AG20443 (cell line): ENCODE results near the gene NOS3.
"Not testable (repeated sequence)": the region's sequence is repeated elsewhere in the genome, so short reads cannot be mapped to it uniquely, and the experiment has no call there.

Experiments used
- DNase-seq: peaks from one replicate; pipeline ENCODE4 v3.0.0; 2012; ENCODE audit warnings: low spot score, mixed read lengths

NOS3 gene

DNA sequence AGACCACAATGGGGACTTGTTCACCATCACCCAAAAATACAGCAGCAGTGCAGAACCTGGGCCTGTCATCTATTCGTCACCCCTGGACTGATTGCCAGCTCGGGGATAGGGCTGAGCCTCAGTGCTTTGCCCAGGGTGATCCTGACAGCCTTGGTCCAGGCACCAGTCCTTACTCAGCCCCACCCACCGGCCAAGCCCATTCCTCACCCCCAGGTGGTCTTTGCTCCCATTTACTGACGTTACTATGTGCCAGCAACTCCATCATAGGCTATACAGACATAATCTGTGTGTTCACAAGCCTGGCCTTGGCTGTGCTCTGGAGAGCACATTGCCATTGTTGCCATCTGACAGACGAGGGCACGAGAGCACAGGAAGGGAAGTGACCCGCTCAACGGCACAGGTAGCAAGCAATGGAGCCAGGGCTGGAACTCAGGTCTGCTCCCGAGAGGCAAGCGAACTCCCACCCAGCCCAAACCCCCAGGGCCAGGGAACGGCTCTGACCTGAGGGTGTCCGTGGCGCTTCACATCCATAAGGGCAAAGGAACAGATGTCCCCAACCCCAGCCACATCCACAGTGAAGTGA lies 26.6 kb downstream of the NOS3 start:
- no peak for DNase-seq

DNA sequence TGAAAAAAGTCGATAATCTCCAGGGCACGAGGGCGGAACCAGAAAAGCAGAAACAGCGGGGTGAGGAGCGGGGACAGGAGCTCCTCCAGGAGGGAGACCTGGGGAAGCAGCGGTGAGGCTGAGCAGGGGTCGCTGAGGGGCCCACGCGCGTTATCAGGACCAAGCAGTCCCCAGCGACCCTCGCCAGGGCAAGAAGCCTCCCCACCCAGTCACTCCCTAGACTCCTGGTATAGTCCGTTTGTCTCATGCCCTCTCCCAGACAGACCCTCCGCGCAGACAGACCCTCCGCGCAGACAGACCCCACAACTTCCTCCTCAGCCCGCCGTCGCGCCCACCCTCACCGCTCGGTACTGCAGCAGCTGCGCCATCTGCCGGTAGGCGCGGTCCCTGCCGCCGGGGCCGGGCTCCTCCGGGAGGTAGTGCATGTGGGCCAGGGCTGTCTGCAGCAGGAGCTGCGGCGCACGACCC lies 27.2 kb downstream of the NOS3 start:
- peak; percentile 81 for DNase-seq

DNA sequence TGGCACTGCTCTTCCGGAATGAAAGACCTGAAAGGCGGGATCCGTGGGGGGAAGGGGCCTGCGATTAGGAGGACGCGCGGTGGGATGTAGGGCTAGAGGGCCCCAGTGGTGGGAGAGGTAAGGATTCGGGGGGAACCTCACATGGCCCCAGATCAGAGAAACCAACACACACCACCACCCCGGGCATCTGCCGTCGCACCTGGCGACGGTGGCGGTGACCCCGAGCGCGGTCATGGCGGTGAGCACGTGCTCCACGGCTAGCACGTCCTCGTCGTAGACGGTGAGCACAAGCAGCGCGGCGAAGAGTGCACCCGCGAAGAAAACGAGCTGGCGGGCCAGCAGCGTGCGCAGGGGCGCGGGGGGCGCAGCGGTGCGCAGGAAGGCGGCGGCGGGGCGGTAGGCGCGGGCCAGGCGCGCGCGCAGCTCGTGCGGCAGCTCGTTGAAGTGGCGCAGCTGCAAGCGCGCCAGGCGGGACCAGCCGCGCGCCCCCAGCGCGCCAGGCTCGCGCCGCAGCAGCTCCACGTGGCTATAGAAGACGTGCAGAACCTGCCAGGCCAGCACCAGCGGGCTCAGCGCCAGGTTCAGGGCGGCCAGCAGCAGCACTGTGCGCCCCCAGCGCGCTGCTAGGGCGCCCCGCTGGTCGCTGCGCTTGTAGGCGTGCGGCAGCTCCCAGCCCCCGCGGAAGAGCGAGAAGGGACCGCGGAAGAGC lies 27.8 kb downstream of the NOS3 start:
- DNase-seq, result no peak

DNA sequence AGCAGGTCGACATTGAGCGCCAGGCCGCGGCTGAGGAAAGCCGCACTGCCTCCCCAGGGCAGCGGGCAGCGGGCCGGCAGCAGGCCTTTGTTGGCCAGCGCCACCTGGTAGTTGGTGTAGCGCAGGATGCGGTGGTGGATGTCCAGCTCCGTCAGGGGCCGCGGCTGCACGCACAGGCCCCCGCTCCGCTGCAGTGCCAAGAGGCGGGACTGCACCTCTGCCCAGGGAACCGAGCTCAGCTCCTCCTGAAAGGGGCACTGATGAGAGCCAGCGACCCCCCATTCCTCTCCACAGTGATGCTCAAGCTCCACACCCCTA lies 28.3 kb downstream of the NOS3 start:
- no peak for DNase-seq

DNA sequence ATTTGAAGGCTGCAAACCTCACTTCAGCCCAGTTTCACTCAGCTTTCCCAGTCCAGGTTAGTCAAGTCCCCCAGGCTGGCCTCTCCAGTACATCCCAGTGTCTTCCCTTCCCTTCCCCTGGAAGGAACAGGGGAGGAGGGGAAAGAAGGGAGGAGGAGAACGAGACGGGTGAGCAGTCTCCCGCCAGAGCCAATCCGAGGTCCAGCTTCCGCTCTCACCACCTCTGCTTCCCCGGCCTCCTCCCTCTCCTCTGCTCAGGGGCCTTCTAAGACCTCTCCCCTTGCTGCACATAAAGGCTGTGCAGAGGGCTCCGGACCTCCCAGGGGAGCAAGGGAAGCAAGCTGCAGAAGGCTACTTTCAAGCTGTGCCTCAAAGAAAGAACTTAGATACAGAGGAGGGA lies 29.4 kb downstream of the NOS3 start:
- DNase-seq, result no peak

DNA sequence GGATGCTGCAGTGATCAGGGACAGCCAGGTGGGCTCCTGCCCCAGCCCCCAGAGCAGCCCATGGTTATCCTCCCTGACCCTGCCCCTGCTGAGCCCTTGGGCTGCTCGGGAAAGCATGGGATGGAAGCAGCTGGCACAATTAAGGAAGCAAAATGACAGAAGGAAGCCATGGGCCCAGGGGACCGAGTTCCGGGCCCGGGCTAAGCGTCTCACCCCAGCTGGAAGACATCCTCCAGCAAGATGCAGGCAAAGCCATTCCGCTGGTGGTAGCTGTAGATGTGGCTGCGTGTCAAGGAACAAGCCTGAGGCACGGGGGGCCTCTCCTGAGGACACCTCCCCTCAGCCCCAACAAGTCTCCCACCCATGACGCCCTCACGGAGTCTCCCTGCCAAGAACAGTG lies 32.4 kb downstream of the NOS3 start:
- DNase-seq, result no peak

DNA sequence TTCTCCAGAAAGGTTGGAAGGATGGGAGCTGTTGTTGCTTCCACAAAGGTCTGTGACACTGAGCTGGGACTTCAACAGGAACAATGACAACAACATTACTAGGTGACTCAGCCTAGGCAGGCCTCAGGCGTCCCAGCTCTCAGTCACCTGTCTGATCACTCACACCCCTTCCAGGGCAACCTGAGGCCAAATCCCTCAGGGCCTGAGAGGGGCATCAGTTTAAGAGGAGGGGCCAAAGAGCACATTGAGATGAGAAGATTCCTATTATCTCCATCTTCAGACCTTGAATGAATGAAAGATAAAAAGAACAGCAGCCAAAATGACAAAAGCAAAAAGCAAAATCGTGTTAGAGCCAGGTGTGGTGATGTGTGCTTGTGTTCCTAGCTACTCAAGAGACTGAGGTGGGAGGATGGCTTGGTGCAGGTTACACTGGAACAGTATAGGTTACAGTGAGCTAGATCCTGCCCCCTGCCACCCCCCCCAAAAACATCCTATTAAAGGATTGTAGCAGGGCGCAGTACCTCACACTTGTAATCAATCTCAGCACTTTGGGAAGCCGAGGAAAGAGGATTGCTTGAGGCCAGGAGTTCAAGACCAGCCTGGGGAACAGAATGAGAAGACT lies 33.7 kb downstream of the NOS3 start, which contains the start of gene ATG9B:
Gene ATG9B, minus strand, starts transcription at position 60 of the 622 bp plus-strand sequence. CDS start 71 bp downstream, outside the sequence.
- no peak for DNase-seq

DNA sequence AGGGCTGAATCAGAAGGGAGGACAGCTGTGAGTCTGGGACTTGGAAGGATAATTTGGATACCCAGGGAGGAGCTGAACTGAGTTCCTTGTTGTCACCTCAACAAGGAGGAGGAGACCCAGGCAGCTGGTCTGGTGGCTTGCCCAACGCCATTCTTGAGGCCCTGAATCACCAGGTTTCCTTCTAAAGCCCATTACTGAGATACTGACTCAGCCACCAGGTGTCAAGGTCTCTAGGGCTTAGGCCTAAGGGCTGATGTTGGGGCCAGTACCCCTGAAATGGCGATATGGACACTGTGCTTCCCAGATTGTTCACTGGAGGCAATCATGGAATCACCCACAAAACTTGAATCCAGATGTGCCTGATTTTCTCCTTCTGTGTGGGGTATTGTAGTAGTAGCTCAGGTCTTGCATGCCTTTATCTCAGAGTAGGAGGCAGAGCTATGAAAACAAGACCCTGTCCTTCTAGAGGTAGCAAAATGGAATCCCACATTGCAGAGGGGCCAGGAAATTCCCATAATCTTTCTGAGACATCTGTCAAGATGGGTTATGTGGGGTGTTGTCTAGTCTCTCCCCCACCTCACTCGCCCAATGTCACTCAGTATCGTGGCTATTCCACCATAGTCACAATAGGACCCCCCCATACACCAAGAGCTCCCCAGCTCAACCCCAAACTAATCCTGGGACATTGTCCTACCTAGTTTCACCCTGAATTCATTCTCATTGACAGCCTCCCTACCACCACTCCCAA lies 35.3 kb downstream of the NOS3 start:
- no peak for DNase-seq

DNA sequence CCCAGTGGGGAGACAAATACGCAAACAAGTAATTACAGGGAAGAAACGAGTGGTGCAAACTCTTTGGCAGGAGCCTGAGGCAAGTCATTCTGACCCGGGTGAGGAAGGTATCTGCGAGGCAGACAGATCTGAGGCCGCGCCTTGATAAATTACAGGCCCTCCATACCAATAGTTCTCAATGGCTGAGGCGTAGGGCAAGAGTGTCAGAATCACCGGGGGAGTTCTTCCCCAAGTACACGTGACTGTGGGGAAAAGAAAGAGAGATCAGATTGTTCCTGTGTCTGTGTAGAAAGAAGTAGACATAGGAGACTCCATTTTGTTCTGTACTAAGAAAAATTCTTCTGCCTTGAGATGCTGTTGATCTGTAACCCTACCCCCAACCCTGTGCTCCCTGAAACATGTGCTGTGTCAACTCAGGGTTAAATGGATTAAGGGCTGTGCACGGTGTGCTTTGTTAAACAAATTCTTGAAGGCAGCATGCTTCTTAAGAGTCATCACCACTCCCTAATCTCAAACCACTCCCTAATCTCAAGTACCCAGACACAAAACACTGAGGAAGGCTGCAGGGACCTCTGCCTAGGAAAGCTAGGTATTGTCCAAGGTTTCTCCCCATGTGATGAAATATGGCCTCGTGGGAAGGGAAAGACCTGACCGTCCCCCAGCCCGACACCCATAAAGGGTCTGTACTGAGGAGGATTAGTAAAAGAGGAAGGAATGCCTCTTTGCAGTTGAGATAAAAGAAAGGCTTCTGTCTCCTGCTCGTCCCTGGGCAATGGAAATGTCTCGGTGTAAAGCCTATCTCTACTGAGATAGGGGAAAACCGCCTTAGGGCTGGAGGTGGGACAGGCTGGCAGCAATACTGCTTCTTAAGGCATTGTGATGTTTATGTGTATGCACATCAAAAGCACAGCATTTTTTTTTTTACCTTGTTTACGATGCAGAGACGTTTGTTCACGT lies 36.2 kb downstream of the NOS3 start:
- not testable (repeated sequence) for DNase-seq

DNA sequence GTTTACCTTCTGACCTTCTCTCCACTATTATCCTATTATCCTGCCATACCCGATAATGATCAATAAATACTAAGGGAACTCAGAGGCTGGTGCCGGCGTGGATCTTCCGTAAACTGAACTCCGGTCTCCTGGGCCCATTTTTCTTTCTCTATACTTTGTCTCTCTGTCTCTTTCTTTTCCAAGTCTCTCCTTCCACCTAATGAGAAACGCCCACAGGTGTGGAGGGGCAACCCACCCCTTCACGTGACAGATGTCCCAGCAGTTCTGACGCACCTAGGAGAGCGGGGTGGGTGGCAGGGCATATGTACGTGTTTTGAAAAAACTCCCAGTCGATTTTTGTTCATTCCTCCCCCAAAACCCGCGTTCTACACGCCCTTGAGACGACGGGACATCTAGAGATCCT lies 36.9 kb downstream of the NOS3 start:
- not testable (repeated sequence) for DNase-seq

DNA sequence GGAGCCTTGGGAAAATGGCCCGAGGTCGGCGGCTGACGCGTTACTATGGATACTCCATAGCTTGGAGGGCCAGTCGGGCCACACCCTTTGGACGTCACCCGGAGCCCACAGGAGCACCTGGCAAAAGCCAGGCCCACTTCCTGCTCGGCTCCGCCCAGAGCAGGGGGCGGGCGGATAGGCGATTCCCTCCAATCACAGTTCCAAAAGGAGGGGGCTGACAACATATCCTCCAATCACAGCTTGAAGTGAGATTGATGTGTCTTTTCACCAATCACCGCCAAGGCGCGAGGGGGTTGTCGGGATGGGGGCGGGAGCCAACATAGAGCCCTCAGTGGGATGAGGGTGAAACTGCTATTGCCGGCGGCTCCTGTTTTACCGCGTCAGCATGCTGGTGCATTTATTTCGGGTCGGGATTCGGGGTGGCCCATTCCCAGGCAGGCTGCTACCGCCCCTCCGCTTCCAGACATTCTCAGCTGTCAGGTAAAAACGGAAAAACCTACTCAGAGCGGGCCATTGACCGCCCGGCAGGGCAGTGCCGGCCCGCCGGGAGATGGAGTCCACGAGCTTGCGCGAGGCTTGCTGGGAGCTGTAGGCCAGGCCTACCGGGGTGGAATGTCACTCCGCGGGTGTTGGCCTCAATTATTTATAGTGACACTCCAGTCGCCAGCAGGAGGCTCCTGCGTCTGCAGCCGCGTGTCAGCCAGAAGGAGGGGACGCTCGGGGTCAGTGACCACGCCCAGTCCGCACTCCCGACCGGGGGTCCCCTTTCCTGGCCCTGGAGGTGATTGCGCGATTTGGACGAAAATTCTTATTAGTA lies 37.5 kb downstream of the NOS3 start, which contains the start of gene ABCB8:
Gene ABCB8, plus strand, starts transcription at position 320 of the 817 bp plus-strand sequence. Its CDS starts 66 bp downstream, at position 386.
- peak; percentile 99 for DNase-seq

DNA sequence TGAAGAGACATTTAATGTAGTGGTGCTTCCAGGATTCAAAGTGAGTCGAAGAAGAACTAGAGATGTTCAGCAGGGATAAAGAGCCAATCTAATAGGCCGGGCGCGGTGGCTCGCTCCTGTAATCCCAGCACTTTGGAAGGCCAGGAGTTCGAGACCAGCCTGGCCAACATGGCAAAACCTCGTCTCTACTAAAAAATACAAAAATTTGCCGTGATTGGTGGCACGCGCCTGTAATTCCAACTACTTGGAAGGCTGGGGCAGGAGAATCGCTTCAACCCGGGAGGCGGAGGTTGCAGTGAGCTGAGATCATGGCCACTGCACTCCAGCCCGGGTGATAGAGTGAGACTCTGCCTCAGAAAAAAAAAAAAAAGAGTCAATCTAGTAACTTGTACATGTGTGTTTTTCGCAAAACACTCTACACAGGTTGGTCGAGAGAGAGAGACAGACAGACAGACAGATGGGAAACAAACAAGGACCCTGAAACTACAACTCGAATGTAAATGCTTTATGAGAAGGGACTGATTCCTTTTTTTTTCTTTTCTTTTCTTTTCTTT lies 38.2 kb downstream of the NOS3 start:
- no peak for DNase-seq

DNA sequence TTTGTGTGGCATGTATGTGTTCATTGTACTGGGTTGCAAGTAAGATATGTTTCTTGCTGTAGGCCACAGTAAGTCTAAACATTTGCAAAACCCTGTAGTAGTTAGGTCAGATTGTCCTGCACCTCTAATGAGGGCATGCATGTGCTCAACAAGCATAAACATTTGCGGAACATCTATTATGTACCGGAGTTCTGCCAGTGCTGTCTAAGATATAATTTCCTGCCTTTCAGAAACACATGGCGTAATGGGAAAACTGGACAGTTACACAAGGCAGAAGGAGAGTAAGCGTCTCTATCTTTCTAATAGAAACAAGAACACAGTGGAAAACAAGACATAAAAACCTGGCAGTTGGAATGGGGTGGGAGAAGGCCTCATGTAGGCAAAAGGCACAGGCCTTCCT lies 40.2 kb downstream of the NOS3 start:
- no peak for DNase-seq

DNA sequence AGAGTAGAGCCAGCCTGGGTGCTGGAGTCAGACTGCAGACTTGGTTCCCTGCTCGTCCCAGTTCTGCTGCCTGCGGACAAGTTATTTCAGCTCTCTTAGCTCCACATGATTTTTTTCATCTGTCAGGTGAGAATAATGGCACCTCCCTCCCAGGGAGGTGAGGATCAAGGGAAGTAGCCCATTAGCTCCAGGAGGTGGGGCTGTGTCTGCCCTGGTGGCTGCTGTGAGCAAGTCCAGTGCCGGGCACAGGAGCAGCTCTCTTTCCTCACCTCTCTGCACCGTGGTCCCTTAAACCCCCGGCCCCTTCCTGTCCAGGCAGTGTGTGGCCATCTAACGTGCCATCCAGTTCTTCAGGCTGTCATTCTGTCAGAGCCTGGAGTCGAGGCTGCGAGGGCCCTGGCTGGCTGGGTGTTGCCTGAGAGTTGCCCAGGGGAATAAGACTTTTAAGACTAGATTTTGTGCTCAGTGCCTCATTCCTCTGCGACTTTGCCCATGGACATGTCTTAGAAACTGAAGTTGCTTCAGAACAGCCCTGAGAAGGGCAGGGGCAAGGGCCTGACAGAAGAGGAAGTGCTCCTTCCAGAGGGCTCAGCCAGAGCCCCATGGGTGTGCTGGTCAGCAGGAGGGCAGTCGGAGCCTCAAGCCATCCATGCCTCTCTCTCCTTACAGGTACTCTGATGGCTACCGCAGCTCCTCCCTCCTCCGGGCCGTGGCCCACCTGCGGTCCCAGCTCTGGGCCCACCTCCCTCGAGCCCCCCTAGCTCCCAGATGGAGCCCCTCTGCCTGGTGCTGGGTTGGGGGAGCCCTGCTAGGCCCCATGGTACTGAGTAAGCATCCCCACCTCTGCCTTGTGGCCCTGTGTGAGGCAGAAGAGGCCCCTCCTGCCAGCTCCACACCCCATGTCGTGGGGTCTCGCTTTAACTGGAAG lies 42.4 kb downstream of the NOS3 start:
- no peak for DNase-seq

DNA sequence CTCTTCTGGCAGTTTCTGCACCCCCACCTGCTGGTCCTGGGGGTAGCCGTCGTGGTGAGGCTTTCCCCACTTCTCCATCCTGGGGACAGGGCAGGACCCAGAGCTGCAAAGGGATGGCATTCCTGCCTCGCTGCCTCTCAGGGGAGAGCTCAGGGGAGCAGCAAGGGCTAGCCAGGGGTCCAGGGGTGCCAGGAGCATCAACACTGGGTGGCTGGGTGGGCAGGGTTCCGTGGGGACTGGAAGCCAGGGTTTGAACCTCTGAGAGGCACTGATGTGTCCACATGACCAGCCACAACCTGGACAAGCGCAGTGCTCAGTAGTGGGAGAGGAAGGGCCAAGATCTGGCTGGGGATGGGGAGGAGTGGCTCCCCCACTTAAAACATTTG lies 43.0 kb downstream of the NOS3 start:
- DNase-seq, result no peak

DNA sequence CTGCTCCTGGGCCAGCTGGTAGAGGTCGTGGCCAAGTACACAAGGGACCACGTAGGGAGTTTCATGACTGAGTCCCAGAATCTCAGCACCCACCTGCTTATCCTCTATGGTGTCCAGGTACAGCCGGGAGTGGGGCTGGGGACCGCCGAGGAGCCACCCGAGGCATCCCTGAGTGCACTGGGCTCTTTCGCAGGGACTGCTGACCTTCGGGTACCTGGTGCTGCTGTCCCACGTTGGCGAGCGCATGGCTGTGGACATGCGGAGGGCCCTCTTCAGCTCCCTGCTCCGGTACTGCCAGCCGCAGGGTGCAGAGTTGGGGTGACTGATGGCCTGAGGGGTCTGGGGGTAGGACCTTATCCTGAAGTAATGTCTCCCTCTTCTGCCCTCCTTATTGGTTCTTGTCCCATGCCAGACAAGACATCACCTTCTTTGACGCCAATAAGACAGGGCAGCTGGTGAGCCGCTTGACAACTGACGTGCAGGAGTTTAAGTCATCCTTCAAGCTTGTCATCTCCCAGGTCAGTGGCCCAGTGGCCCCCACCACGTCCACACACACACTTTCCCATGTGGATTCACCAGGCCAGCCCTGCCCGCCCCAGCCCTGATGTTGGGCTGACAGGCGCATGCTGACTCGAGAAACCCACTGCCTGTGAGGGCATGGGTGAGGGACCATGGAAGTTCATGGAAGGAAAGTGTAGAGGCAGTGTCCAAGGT lies 43.7 kb downstream of the NOS3 start:
- no peak for DNase-seq

DNA sequence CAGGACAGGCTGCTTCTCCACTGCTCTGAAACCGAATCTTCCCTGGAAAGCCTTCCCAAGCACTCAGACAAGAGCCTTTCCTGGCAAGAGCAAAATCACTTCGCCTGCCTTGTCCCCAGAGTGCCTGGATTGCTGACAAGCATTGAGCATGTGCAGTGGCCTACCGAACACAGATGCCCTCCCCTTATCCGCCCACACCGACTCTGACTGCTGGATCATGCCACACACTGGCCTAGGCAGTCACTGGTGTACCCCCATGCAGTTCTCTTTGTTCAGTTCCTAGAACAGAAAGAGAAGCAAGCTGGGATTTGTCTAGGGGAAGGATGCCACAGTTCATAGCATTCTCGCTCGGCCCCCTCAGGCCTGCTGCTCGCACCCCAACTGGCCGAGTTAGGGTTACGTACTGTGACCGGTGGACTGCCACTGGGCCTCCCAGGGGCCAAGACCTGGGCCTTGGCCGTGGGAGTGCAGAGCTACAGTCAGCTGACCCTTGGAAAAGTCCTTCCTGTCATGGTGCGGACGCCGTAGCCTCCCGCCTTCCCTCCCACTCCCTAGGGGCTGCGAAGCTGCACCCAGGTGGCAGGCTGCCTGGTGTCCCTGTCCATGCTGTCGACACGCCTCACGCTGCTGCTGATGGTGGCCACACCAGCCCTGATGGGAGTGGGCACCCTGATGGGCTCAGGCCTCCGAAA lies 44.4 kb downstream of the NOS3 start:
- DNase-seq, result no peak

DNA sequence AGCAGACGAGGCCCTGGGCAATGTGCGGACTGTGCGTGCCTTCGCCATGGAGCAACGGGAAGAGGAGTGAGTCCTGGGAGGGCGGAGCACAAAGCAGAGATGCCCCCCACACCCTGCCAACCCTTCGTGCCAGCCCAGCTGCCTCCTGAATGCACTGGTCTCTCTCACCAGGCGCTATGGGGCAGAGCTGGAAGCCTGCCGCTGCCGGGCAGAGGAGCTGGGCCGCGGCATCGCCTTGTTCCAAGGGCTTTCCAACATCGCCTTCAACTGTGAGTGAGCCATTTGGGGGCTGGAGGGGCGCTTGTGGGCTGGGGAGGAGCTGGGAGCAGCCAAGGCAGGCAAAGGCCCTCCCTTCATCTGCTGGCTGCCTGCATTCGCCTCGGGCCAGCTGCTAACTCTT lies 45.1 kb downstream of the NOS3 start:
- no peak for DNase-seq
